Eye (tissue), 1 donor: Measurements from ENCODE around the gene ANKMY2.

Source experiments
- DNase-seq: peaks from one replicate; pipeline ENCODE4 v3.0.0-alpha.2; 2015

ANKMY2 gene

GRCh38 chr7:16564909-16565426 lies 80.6 kb downstream of the ANKMY2 start:
- DNase-seq: peak; percentile 76

- no peak for DNase-seq
Measured at GRCh38 chr7:16564023-16564380, 81.6 kb downstream of the ANKMY2 start.

GRCh38 chr7:16563281-16564022 lies 82.1 kb downstream of the ANKMY2 start:
- DNase-seq: no peak

GRCh38 chr7:16562456-16563220 lies 82.9 kb downstream of the ANKMY2 start:
- no peak for DNase-seq

GRCh38 chr7:16561943-16562342 lies 83.6 kb downstream of the ANKMY2 start:
- DNase-seq: no peak

GRCh38 chr7:16559497-16560179 lies 85.9 kb downstream of the ANKMY2 start:
- no peak for DNase-seq

- DNase-seq: no peak
Measured at GRCh38 chr7:16558761-16559302, 86.7 kb downstream of the ANKMY2 start.

- DNase-seq: no peak
Measured at GRCh38 chr7:16556359-16556758, 89.2 kb downstream of the ANKMY2 start.

- no peak for DNase-seq
Measured at GRCh38 chr7:16554518-16555236, 90.9 kb downstream of the ANKMY2 start.

GRCh38 chr7:16550671-16551070 lies 94.9 kb downstream of the ANKMY2 start:
- no peak for DNase-seq
